HepG2 (cell line): ENCODE measurements around the gene BCL2L1. TPM values are rescaled to one million over a fixed set of nuclear protein-coding genes. Genes with fewer than 3 reads are reported as not detected.
A peak's percentile ranks its signal among the peaks of the same experiment; 100 is the strongest.

ENCODE experiments used
- ADNP ChIP-seq: sonication (generic); formaldehyde crosslinking; IDR thresholded peaks from 2 replicates; pipeline ENCODE4 v1.4.0; 2020; ENCODE audit warnings: missing genetic modification reagents
- AHR ChIP-seq: IDR thresholded peaks from 2 replicates; pipeline ENCODE4 v1.6.1; 2018; ENCODE audit warnings: missing genetic modification reagents, missing compliant biosample characterization
- ATF3 ChIP-seq: sonication (generic); formaldehyde crosslinking; IDR thresholded peaks from 2 replicates; pipeline ENCODE4 v1.4.0; 2020; ENCODE audit warnings: missing genetic modification reagents
- CBX5 ChIP-seq: sonication (generic); formaldehyde crosslinking; IDR thresholded peaks from 2 replicates; pipeline ENCODE4 v1.4.0; 2020; ENCODE audit warnings: missing genetic modification reagents, borderline replicate concordance
- DDIT3 ChIP-seq: sonication (generic); formaldehyde crosslinking; IDR thresholded peaks from 2 replicates; pipeline ENCODE4 v1.4.0; 2020; ENCODE audit warnings: mild to moderate bottlenecking, missing genetic modification reagents
- KDM1A ChIP-seq: IDR thresholded peaks from 2 replicates; pipeline ENCODE4 v1.6.1; 2016; ENCODE audit warnings: missing compliant biosample characterization
- MAZ ChIP-seq, 2 experiments: sonication (generic) in 1 of 2; formaldehyde crosslinking in 1 of 2; IDR thresholded peaks; 2 replicates each; pipeline versions ENCODE4 v1.5.0 to v1.6.1; 2012 to 2020; ENCODE audit warnings: low read depth in 2 of 2, mild to moderate bottlenecking in 2 of 2, borderline replicate concordance in 1 of 2, improper control_type of control experiment in 1 of 2, low read length in 1 of 2, missing genetic modification reagents in 1 of 2, moderate library complexity in 1 of 2
- PHF21A ChIP-seq: sonication (generic); formaldehyde crosslinking; IDR thresholded peaks from 2 replicates; pipeline ENCODE4 v1.5.0; 2020; ENCODE audit warnings: mild to moderate bottlenecking, missing genetic modification reagents
- PREB ChIP-seq: sonication (generic); formaldehyde crosslinking; IDR thresholded peaks from 2 replicates; pipeline ENCODE4 v1.4.0; 2020; ENCODE audit warnings: missing genetic modification reagents
- SP2 ChIP-seq: sonication (generic); formaldehyde crosslinking; IDR thresholded peaks from 2 replicates; pipeline ENCODE4 v1.5.1; 2020; ENCODE audit warnings: mild to moderate bottlenecking, missing genetic modification reagents
- ZEB1 ChIP-seq: IDR thresholded peaks from 2 replicates; pipeline ENCODE4 v1.6.1; 2012; ENCODE audit warnings: mild to moderate bottlenecking, low read depth, inconsistent platforms; ENCODE audit not compliant: insufficient replicate concordance
- ZNF44 ChIP-seq: sonication (generic); formaldehyde crosslinking; IDR thresholded peaks from 2 replicates; pipeline ENCODE4 v1.5.1; 2020; ENCODE audit warnings: mild to moderate bottlenecking, missing genetic modification reagents
- ZNF547 ChIP-seq: sonication (generic); formaldehyde crosslinking; IDR thresholded peaks from 2 replicates; pipeline ENCODE4 v1.5.1; 2020; ENCODE audit warnings: mild to moderate bottlenecking, missing genetic modification reagents
- ZNF574 ChIP-seq: sonication (generic); formaldehyde crosslinking; IDR thresholded peaks from 2 replicates; pipeline ENCODE4 v1.4.0; 2020; ENCODE audit warnings: missing genetic modification reagents
- ZNF580 ChIP-seq: IDR thresholded peaks from 2 replicates; pipeline ENCODE4 v1.6.1; 2016; ENCODE audit warnings: low read depth, borderline replicate concordance
- ZNF660 ChIP-seq: sonication (generic); formaldehyde crosslinking; IDR thresholded peaks from 2 replicates; pipeline ENCODE4 v1.5.1; 2020; ENCODE audit warnings: mild to moderate bottlenecking, low read depth, missing genetic modification reagents, borderline replicate concordance
- ZNF670 ChIP-seq: sonication (generic); formaldehyde crosslinking; IDR thresholded peaks from 2 replicates; pipeline ENCODE4 v1.8.0; 2022; ENCODE audit warnings: mild to moderate bottlenecking, missing genetic modification reagents, borderline replicate concordance
- ZNF841 ChIP-seq: sonication (generic); formaldehyde crosslinking; IDR thresholded peaks from 2 replicates; pipeline ENCODE4 v1.8.1; 2023; ENCODE audit warnings: missing genetic modification reagents, borderline replicate concordance
- polyA plus RNA-seq, 8 experiments: library from polyadenylated mRNA; depleted of rRNA in 3 of 8; stranded (reverse) in 7 of 8; unstranded in 1 of 8; fragments of >200 nt; fragmentation: Illumina TruSeq in 4 of 8; extraction: Trizol in 4 of 8; gene quantifications; 2 replicates each; pipeline versions ENCODE4 v1.2.1 to v1.2.3, GENCODE V29; 2011 to 2016; ENCODE audit warnings: low read depth in 4 of 8, missing spikeins in 1 of 8, mixed read lengths in 1 of 8; ENCODE audit not compliant: insufficient read depth in 1 of 8
- total RNA-seq, 5 experiments: library from RNA; depleted of rRNA; stranded (reverse); fragments of >200 nt; fragmentation: Illumina TruSeq; extraction: Trizol; gene quantifications; 2 replicates each; pipeline ENCODE4 v1.2.3, GENCODE V29; 2016; ENCODE audit warnings: low read depth in 1 of 5

BCL2L1 gene
- total and polyA plus RNA-seq, 2 of the 13 experiments (the other 11 are each of a cell fraction or from before 2014, with no cell fraction given): 164 to 258 TPM

GRCh38 chr20:31695849-31696804 is 26.5 kb downstream of the BCL2L1 start (continued):
- TF ChIP-seq ZNF580 (CRISPR knock-in tag): peak; percentile 99
- TF ChIP-seq ZNF660 (CRISPR knock-in tag): no peak
- TF ChIP-seq PREB (CRISPR knock-in tag): no peak
- peak; percentile 89; the same call in 1 of the 2 replicates for TF ChIP-seq ZNF670 (CRISPR knock-in tag)
- no peak; the same call in 1 of the 2 replicates for TF ChIP-seq DDIT3
- peak; percentile 100 for TF ChIP-seq CBX5 (CRISPR knock-in tag)
- TF ChIP-seq MAZ (IDR thresholded peaks at IDR 0.05; ENCODE audit: borderline replicate concordance, low read depth, low read length): peak; percentile 57; the same call in 1 of the 2 replicates
- peak; percentile 95 for TF ChIP-seq MAZ (CRISPR knock-in tag; IDR thresholded peaks at IDR 0.05; ENCODE audit: low read depth)
- TF ChIP-seq ZNF547 (CRISPR knock-in tag): no peak; the same call in none of the 2 replicates
- TF ChIP-seq ATF3 (CRISPR knock-in tag): peak; percentile 100
- TF ChIP-seq ZNF574: peak; percentile 93
- TF ChIP-seq SP2 (CRISPR knock-in tag): no peak; the same call in 1 of the 2 replicates
- peak; percentile 82 for TF ChIP-seq ZEB1
- TF ChIP-seq PHF21A (CRISPR knock-in tag): peak; percentile 99
- peak; percentile 98 for TF ChIP-seq KDM1A (CRISPR knock-in tag)
- TF ChIP-seq AHR (CRISPR knock-in tag): peak; percentile 98
- 0 out of 2 replicates have a peak, but pooled peaks have one; percentile 14 for TF ChIP-seq ADNP (CRISPR knock-in tag)
- TF ChIP-seq ZNF44 (CRISPR knock-in tag): 0 out of 2 replicates have a peak, but pooled peaks have one; percentile 24
- no peak; the same call in 1 of the 2 replicates for TF ChIP-seq ZNF841
